ENCODE results near the gene CHRM2.

Gene CHRM2

GRCh38 chr7:136897676-136898075 is 29.2 kb downstream of the CHRM2 start:
- no peak for DNase-seq (ENCODE audit: low read depth)

DNA sequence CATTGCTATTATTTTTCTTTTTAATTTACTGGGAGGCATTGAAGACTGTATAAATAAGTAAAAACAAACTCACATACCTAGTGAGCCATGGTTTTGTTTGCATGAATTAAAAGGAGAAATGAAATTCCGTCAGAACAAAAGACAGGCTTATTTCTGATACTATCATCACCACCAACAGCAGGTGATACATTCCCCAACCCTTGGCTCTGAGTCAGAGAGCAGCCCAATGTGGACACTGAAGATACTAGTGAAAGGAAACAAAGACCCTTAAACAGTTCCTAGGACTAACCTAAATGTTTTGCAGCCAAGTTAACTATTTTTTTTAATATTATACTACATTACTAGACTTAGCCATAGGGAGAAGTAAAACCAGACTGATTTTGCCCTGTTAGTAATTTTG is 31.6 kb downstream of the CHRM2 start:
- no peak for DNase-seq (ENCODE audit: low read depth)

- no peak for DNase-seq (ENCODE audit: low read depth)
These were observed 42.3 kb downstream of the CHRM2 start for GRCh38 chr7:136910771-136911170.

DNA sequence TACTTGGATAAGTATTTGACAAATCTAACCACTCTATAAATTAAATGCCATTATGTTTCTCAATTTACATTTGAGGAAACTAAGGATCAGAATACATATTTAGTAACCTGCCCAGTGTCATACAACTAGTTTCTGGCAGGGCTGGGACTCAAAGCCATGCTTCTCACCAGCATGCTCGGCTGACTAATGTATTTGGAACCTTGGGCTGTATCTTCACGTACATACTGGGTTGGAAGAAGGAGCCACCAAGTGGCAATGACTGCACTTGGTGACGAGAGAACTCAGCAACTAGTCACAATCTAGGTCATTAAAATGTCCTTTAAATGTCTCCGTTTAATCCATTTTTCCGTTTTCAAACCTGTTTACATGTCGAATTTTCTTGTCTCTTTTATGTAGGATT is 42.9 kb downstream of the CHRM2 start:
- no peak for DNase-seq (ENCODE audit: low read depth)

- DNase-seq (ENCODE audit: low read depth), result no peak
These were observed 43.9 kb downstream of the CHRM2 start for GRCh38 chr7:136912339-136912738.

GRCh38 chr7:136914016-136914415 is 45.6 kb downstream of the CHRM2 start:
- DNase-seq (ENCODE audit: low read depth), result no peak

DNA sequence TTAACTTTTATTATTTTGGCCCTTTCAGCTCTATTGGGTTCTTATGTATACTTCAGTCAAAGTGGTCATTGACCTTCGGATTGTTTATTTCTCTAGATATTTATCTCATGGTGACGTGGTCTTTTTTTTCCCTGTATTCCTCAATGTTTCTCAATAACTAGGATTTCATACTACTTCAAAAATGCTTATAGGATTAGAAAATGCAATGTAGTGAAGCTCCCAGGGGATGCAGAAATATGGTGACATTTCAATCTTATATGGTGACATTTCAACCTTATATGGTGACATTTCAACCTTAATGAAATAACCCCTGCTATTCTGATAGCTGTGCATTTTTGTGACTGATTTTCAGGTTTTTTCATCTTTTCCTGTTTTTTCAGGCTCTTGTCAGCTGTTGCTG is 51.4 kb downstream of the CHRM2 start:
- DNase-seq (ENCODE audit: low read depth), result no peak

DNA sequence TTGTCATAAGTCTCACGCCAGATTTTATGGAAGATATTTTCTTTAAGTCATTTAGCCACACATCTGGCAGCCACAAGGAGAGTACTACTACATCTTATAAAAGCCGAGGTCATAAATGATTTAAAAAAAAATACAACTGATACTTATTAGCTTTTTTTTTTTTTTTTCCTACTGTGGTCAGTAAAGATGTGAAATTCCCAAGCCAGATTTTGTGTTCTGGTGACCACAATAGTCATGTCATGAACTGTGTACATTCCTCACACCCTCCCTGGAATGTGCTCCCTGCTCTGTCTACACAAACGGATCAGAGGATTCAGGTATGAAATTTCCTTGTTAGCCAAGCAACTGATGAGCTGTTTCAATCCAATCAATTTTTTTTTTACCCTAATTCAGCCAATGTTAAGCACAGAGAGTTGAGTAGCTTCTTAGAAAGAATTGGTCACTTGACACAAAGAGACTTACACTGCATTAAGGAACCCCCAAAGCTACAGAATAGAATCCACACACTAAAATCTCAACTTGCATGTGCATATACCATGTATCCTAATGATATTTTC is 54.7 kb downstream of the CHRM2 start:
- DNase-seq (ENCODE audit: low read depth), result no peak

DNA sequence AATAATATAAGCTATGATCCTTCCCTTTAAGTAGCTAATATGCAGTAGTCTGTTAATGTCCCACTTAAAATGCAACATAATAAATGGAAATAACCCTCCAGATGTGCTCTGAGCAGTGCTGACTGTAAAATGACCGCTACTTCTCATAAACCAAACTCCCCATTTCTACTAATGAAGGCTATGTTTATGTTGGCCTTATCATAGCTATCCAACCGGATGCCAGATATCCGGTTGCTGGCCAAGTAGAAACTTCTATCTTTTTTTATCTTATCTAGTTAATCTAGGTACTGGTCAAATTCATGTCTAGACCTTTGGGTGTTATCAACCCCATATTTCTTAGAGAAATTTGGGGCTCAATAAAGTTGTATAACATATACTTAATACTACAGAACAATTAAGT is 56.6 kb downstream of the CHRM2 start:
- DNase-seq (ENCODE audit: low read depth), result no peak

GRCh38 chr7:136925556-136925955 is 57.1 kb downstream of the CHRM2 start:
- DNase-seq (ENCODE audit: low read depth), result no peak

DNA sequence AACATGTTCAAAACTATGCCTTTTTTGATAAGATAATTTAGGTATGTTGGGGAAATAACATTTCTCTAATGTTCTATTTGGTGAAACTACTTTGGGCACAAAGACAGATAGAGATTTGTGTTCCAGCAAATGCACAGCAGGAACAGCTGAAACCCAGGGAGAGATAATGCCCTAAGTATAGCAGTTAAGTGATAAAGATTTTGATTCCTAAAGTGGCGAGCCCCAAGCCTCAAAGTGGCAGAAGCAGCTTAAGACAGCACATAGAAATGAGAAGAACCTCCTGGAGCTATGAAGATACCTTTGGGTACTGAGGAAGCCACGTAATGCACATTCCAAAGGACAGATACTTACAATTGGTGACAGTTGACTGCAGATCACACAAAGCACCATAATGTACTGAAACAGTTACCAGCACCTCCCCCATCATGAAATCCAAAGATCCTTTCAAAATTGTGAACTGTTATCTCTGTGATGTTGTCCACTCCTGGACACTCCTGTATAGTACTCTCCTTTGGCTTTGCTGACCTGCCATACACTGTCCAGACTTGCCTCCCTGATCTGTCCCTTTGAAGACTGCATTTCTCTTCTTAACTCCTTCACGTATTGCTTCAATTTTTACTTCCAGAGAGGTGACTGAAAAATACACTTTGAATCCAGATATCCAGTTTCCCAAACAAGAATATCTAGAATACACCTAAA is 62.9 kb downstream of the CHRM2 start:
- no peak for DNase-seq (ENCODE audit: low read depth)

DNA sequence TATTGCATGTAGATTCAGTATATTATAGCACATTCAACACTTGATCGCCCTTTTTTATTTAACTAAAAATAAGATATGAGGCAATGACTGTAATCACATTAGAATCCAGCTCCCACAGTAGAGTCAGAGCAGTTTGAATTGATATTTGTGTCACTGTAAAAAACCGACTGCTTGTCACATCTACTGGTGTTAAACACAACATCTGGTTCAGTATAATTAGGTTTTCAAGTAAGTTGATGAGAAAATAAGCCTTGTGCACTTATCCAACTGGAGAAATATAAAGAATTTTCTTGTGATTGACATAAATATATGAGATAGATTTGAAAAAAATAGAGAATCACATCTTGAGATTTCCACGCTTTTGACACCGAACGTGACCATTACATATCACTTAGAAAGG is 69.0 kb downstream of the CHRM2 start:
- no peak for DNase-seq (ENCODE audit: low read depth)

DNA sequence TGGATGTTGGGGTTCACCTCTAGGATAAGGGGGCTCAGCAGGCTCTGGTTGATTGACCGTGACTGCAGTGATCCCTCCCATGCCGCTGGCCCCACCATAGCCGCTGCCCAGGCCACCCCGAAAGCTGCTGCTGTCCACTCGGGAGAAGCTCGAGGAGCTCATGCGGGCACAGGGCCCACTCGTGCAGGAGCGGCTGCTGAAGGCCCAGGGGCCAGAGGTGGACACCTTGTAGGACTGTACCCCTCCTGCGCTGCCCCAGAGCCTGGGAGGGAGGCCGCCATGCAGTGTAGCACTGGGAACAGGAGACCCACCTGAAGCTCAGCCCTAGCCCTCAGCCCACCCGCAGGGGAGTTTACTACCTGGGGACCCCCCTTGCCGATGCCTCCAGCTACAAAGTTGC is 70.0 kb downstream of the CHRM2 start:
- DNase-seq (ENCODE audit: low read depth), result no peak

- no peak for DNase-seq (ENCODE audit: low read depth)
These were observed 71.7 kb downstream of the CHRM2 start for GRCh38 chr7:136940122-136940521.

GRCh38 chr7:136940917-136941316 is 72.5 kb downstream of the CHRM2 start:
- DNase-seq (ENCODE audit: low read depth), result no peak

- DNase-seq (ENCODE audit: low read depth), result no peak
These were observed 73.4 kb downstream of the CHRM2 start for GRCh38 chr7:136941816-136942215.

GRCh38 chr7:136942401-136942800 is 73.9 kb downstream of the CHRM2 start:
- no peak for DNase-seq (ENCODE audit: low read depth)

- DNase-seq (ENCODE audit: low read depth), result no peak
These were observed 74.5 kb downstream of the CHRM2 start for GRCh38 chr7:136942994-136943393.

GRCh38 chr7:136947347-136947746 is 78.9 kb downstream of the CHRM2 start:
- DNase-seq (ENCODE audit: low read depth), result no peak

- no peak for DNase-seq (ENCODE audit: low read depth)
These were observed 81.9 kb downstream of the CHRM2 start for GRCh38 chr7:136950331-136950730.

DNA sequence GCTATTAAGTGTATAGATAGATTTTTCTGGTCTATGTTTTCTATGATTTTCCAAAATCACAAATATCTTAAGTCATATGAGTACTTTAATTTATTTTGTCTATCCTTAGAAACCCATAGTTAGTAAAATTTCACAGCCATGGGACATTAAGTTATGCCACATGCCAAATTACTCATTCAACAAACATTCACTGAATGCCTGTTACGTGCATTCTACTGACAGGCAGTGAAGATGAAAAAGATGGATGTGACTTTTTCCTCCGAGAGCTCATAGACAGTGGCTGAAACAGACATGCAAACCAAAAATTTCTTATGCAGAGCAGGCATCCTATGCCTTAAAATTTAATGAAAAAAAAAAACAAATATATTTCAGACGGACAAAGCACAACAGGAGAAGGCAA is 84.9 kb downstream of the CHRM2 start:
- DNase-seq (ENCODE audit: low read depth), result no peak

GRCh38 chr7:136956232-136956631 is 87.8 kb downstream of the CHRM2 start:
- DNase-seq (ENCODE audit: low read depth), result no peak

DNA sequence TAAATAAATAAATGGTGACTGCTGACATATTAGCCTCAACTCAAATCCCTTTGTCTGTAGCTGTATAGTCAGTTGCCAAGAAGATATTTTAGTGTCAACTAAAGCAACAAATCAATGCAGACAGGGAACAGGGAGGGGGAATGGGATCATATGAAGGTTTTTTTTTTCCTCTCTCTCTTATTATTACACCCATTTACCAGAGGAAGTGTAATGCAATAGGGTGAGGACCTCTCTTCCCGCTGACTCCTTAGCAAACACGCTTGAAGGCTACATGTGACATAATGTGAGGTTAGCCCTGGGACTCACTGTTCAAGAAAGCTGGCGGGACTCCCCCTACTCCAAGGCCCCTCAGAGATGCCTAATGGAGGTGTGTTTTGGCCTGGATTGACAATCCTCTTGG is 88.2 kb downstream of the CHRM2 start:
- no peak for DNase-seq (ENCODE audit: low read depth)

DNA sequence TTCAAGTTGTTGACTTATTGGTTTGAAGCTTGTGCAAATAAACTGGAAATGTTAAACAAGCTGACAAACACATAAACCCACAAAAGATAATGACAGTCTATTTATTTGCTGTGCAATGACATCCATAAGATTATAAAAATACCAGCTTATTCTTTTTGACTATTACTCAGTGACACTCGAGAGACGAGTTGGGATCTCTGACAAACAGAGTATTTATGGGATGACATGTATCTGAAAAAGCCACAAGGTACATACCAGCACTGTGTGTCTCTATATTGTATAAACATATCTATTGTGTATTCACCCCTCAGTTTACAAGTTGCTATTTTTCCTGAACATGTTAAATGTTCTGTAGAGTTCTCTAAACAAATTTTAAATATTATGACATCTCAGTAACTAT is 88.9 kb downstream of the CHRM2 start:
- no peak for DNase-seq (ENCODE audit: low read depth)
